Ureter (tissue), 1 donor: ENCODE results near the gene GPR17. TPM values are rescaled to one million over a fixed set of nuclear protein-coding genes. Genes with fewer than 3 reads are reported as not detected.

ENCODE experiments used
- DNase-seq: peaks from one replicate; pipeline ENCODE4 v3.0.0-alpha.2; 2020; ENCODE audit warnings: low spot score
- total RNA-seq: library from RNA; stranded (reverse); gene quantifications from one replicate; pipeline ENCODE4 v1.2.4, GENCODE V29; 2023
- donor health status: DM: yes; HTN: yes; CAD: no.

Gene GPR17
- total RNA-seq, 1 donor from 2014 or later: not detected

- DNase-seq: no peak
Measured at GRCh38 chr2:127629637-127630036, 16.3 kb upstream of the GPR17 start.

GRCh38 chr2:127630096-127630863, 15.7 kb upstream of the GPR17 start:
- no peak for DNase-seq

GRCh38 chr2:127630864-127631540, 15.0 kb upstream of the GPR17 start:
- no peak for DNase-seq

- DNase-seq: no peak
Measured at GRCh38 chr2:127631541-127631996, 14.4 kb upstream of the GPR17 start.

GRCh38 chr2:127631997-127632581, 13.9 kb upstream of the GPR17 start:
- no peak for DNase-seq

GRCh38 chr2:127632592-127633489, 13.1 kb upstream of the GPR17 start:
- no peak for DNase-seq

- no peak for DNase-seq
Measured at GRCh38 chr2:127633556-127634065, 12.3 kb upstream of the GPR17 start.

- no peak for DNase-seq
Measured at GRCh38 chr2:127634066-127634617, 11.8 kb upstream of the GPR17 start.

- no peak for DNase-seq
Measured at GRCh38 chr2:127634626-127635379, 11.2 kb upstream of the GPR17 start.

GRCh38 chr2:127635380-127636237, 10.3 kb upstream of the GPR17 start:
- no peak for DNase-seq

GRCh38 chr2:127636248-127637235, 9.4 kb upstream of the GPR17 start:
- DNase-seq: no peak

- DNase-seq: no peak
Measured at GRCh38 chr2:127637236-127637630, 8.7 kb upstream of the GPR17 start.

GRCh38 chr2:127637725-127638252, 8.2 kb upstream of the GPR17 start:
- DNase-seq: no peak

GRCh38 chr2:127638361-127639110, 7.4 kb upstream of the GPR17 start:
- DNase-seq: no peak

- DNase-seq: no peak
Measured at GRCh38 chr2:127639111-127639474, 6.9 kb upstream of the GPR17 start.

- no peak for DNase-seq
Measured at GRCh38 chr2:127640082-127641072, 5.6 kb upstream of the GPR17 start.
